Spleen (tissue), 11 donors: ENCODE results near the gene ORC4. TPM values are rescaled to one million over a fixed set of nuclear protein-coding genes. Genes with fewer than 3 reads are reported as not detected.

Experiments
- DNase-seq: peaks from one replicate; pipeline ENCODE4 v3.0.0-alpha.2; 2020
- H3K27ac ChIP-seq, 8 donors: fragments of 200-600 bp; sonication (generic) in 7 of 8; 1 replicate in 4 of 8; 2 replicates in 4 of 8; pipeline versions ENCODE4 v1.5.0 to v1.8.0; 2016 to 2021; ENCODE audit warnings: inconsistent platforms in 4 of 8, mild to moderate bottlenecking in 4 of 8, moderate library complexity in 1 of 8
- H3K27me3 ChIP-seq, 7 donors: fragments of 200-600 bp; sonication (generic) in 6 of 7; replicated peaks in 1 of 7; 1 replicate in 4 of 7; 2 replicates in 3 of 7; pipeline versions ENCODE4 v1.5.0 to v1.8.0; 2016 to 2021; ENCODE audit warnings: inconsistent platforms in 3 of 7, mild to moderate bottlenecking in 1 of 7
- H3K36me3 ChIP-seq, 6 donors: fragments of 200-600 bp; sonication (generic) in 5 of 6; 1 replicate in 4 of 6; 2 replicates in 2 of 6; pipeline versions ENCODE4 v1.5.0 to v1.8.0; 2016 to 2021; ENCODE audit warnings: inconsistent platforms in 2 of 6
- H3K4me1 ChIP-seq, 6 donors: fragments of 200-600 bp; sonication (generic) in 5 of 6; 1 replicate in 3 of 6; 2 replicates in 3 of 6; pipeline versions ENCODE4 v1.5.0 to v1.8.0; 2016 to 2021; ENCODE audit warnings: inconsistent platforms in 3 of 6
- H3K4me3 ChIP-seq, 8 donors: fragments of 200-600 bp; sonication (generic) in 7 of 8; 1 replicate in 4 of 8; 2 replicates in 4 of 8; pipeline versions ENCODE4 v1.5.0 to v1.8.0; 2016 to 2021; ENCODE audit warnings: inconsistent platforms in 4 of 8, mild to moderate bottlenecking in 4 of 8, moderate library complexity in 2 of 8
- H3K9me3 ChIP-seq, 8 donors: fragments of 200-600 bp; sonication (generic) in 7 of 8; 1 replicate in 4 of 8; 2 replicates in 4 of 8; pipeline versions ENCODE4 v1.5.0 to v1.8.0; 2016 to 2021; ENCODE audit warnings: inconsistent platforms in 4 of 8
- CTCF ChIP-seq, 11 experiments: fragments of 200-600 bp in 7 of 11; fragments of 450-650 bp in 4 of 11; sonication (generic) in 4 of 11; IDR thresholded peaks in 8 of 11; conservative IDR thresholded peaks in 3 of 11; 1 replicate in 7 of 11; 2 replicates in 4 of 11; pipeline versions ENCODE4 v1.4.0 to v1.8.0; 2016 to 2021; ENCODE audit warnings: antibody characterized with exemption in 11 of 11, inconsistent platforms in 4 of 11, mild to moderate bottlenecking in 1 of 11
- POLR2A ChIP-seq, 3 donors: fragments of 450-650 bp; IDR thresholded peaks; one replicate each; pipeline ENCODE4 v1.5.1; 2017; ENCODE audit warnings: antibody characterized with exemption in 3 of 3, mild to moderate bottlenecking in 1 of 3
- POLR2AphosphoS5 ChIP-seq, 3 donors: sonication (generic); formaldehyde crosslinking; IDR thresholded peaks; one replicate each; pipeline ENCODE4 v1.5.1; 2017; ENCODE audit warnings: antibody characterized with exemption in 3 of 3
- WGBS, 5 donors: extraction: QIAGEN DNeasy Blood & Tissue Kit in 3 of 5; methylation state at CpG; one replicate each; pipeline versions ENCODE4 v1.1.5 to v1.1.7; 2013 to 2018; 5-methylcytosine and 5-hydroxymethylcytosine counted together
- intact Hi-C: fragments of 100-400 bp; cut with DNase I; formaldehyde crosslinking; loops from one replicate; pipeline ENCODE4 v1.15.0; 2023; ENCODE audit warnings: low total_unique reads
- polyA plus RNA-seq, 3 donors: library from polyadenylated mRNA; stranded (reverse); fragments of 200-250 nt; gene quantifications; one replicate each; pipeline ENCODE4 v1.2.1, GENCODE V29; 2013
- total RNA-seq, 7 donors: library from RNA; depleted of rRNA in 3 of 7; stranded (reverse); fragments of >200 nt in 3 of 7; fragmentation: NEBNext Ultra II Directional in 4 of 7; extraction: Animal tissue kit (Norgen Biotek cat#: 25700) in 4 of 7; gene quantifications; one replicate each; pipeline versions ENCODE4 v1.1.0 to v1.2.1, GENCODE V29; 2016 to 2021
- donor health status: healthy with polysubstance abuse.
- donor health status: DM: no; HTN: no; CAD: no; lungs with moderate emphysema.
- donor health status: DM: no; HTN: no; CAD: no.
- donor health status: Bipolar disorder and iron deficiency.
- donor health status: healthy.
- donor health status: DM: no; HTN: no; CAD: no.
- donor health status: DM: yes; HTN: yes; CAD: no.

The ORC4 gene
- total and polyA plus RNA-seq, 10 donors: 7.3 to 72.6 (median 38.2) TPM

- Histone ChIP-seq H3K36me3 (peaks cover 0 to 7% (median 0%) of the 10 kb centered on the region in 6 donors), H3K4me3 (peak overlapping the region in 1 of 8 donors; percentile 0), H3K27ac (peak overlapping the region in 5 of 8 donors; percentile 3 to 32 (median 24)), H3K4me1 (peaks cover 32 to 70% (median 44%) of the 10 kb centered on the region in 6 donors), H3K9me3 (no peaks in the 10 kb centered on the region), H3K27me3 (no peaks in the 10 kb centered on the region)
- intact Hi-C loops: no loop called here
- DNase-seq: no peak
- no peak for TF ChIP-seq POLR2AphosphoS5 (IDR thresholded peaks at IDR 0.05)
- no peak for TF ChIP-seq POLR2A (IDR thresholded peaks at IDR 0.05)
- TF ChIP-seq CTCF (IDR thresholded peaks at IDR 0.05 in 8 of 11, conservative IDR thresholded peaks at IDR 0.05 in 3 of 11): no peak
Measured at GRCh38 chr2:148023861-148024260, 3.3 kb upstream of the ORC4 start.

- intact Hi-C loops: no loop called here
- Histone ChIP-seq H3K36me3 (peaks cover 0 to 7% (median 0%) of the 10 kb centered on the region in 6 donors), H3K27ac (peak overlapping the region in 4 of 8 donors; percentile 92 to 99 (median 98)), H3K27me3 (no peaks in the 10 kb centered on the region), H3K4me3 (peak overlapping the region in 2 of 8 donors; percentile 86 to 88), H3K4me1 (peaks cover 32 to 76% (median 50%) of the 10 kb centered on the region in 6 donors), H3K9me3 (no peaks in the 10 kb centered on the region)
- TF ChIP-seq POLR2AphosphoS5 (IDR thresholded peaks at IDR 0.05): no peak
- TF ChIP-seq POLR2A (IDR thresholded peaks at IDR 0.05): no peak
- TF ChIP-seq CTCF (IDR thresholded peaks at IDR 0.05 in 8 of 11, conservative IDR thresholded peaks at IDR 0.05 in 3 of 11): no peak
- no peak for DNase-seq
- WGBS, 5 donors: 78 to 95% (median 88%) methylated on average over 2 of the region's 2 CpGs
Measured at GRCh38 chr2:148022882-148023281, 2.3 kb upstream of the ORC4 start.

GRCh38 chr2:148022351-148022750, 1.8 kb upstream of the ORC4 start:
- peak overlapping the region in 7 of 8 donors; percentile 92 to 99 (median 97) for H3K27ac ChIP-seq
- no peaks in the 10 kb centered on the region for H3K27me3 ChIP-seq
- intact Hi-C loops: no loop called here
- H3K4me1 ChIP-seq: peaks cover 32 to 81% (median 51%) of the 10 kb centered on the region in 6 donors
- TF ChIP-seq POLR2A (IDR thresholded peaks at IDR 0.05) (no peak), CTCF (IDR thresholded peaks at IDR 0.05 in 8 of 11, conservative IDR thresholded peaks at IDR 0.05 in 3 of 11) (no peak), POLR2AphosphoS5 (IDR thresholded peaks at IDR 0.05) (no peak)
- H3K36me3 ChIP-seq: peaks cover 0 to 7% (median 0%) of the 10 kb centered on the region in 6 donors
- WGBS, 5 donors: 26 to 38% (median 29%) methylated on average over 1 of the region's 1 CpG
- H3K9me3 ChIP-seq: no peaks in the 10 kb centered on the region
- DNase-seq: no peak
- H3K4me3 ChIP-seq: peak overlapping the region in 6 of 8 donors; percentile 70 to 92 (median 84)

- intact Hi-C loops: no loop called here
- no peak for DNase-seq
- H3K27ac ChIP-seq: peak overlapping the region; percentile 78 to 99 (median 96)
- H3K9me3 ChIP-seq: no peaks in the 10 kb centered on the region
- no peaks in the 10 kb centered on the region for H3K27me3 ChIP-seq
- H3K4me3 ChIP-seq: peak overlapping the region; percentile 52 to 94 (median 84)
- no peak for TF ChIP-seq POLR2AphosphoS5 (IDR thresholded peaks at IDR 0.05)
- TF ChIP-seq POLR2A (IDR thresholded peaks at IDR 0.05): no peak
- H3K4me1 ChIP-seq: peaks cover 32 to 85% (median 52%) of the 10 kb centered on the region in 6 donors
- 0 to 5% (median 2%) methylated on average over 3 of the region's 3 CpGs for WGBS, 5 donors
- H3K36me3 ChIP-seq: peaks cover 0 to 7% (median 0%) of the 10 kb centered on the region in 6 donors
Measured at GRCh38 chr2:148021886-148022285, 1.3 kb upstream of the ORC4 start.
